Activated T-cell treated with anti-CD3 and anti-CD28 coated beads, Interleukin-2, amount 50 U/mL, for 72 hours (primary cell): ENCODE data around the gene DDR1. TPM values are rescaled to one million over a fixed set of nuclear protein-coding genes. Genes with fewer than 3 reads are reported as not detected.
A peak's percentile ranks its signal among the peaks of the same experiment; 100 is the strongest.

Experiments
- ATAC-seq, 2 donors: fragments of 150-1000 bp; cut with Tn5 transposase; replicated peaks in 1 of 2; 2 replicates each; pipeline ENCODE4 v1.10.0; 2021; ENCODE audit warnings: moderate library complexity in 2 of 2, mild to moderate bottlenecking in 1 of 2
- DNase-seq, 2 donors: peaks; one replicate each; pipeline ENCODE4 v3.0.0; 2021 to 2022; ENCODE audit warnings: mixed read lengths in 1 of 2
- H3K27ac Mint-ChIP-seq: one replicate; pipeline ENCODE4 v1.8.0; 2022; ENCODE audit warnings: mild to moderate bottlenecking, moderate library complexity, mixed read lengths
- H3K27me3 Mint-ChIP-seq: one replicate; pipeline ENCODE4 v1.8.0; 2022; ENCODE audit warnings: low read depth, mixed read lengths
- H3K36me3 Mint-ChIP-seq, 2 donors: one replicate each; pipeline ENCODE4 v1.8.0; 2022; ENCODE audit warnings: mixed read lengths in 2 of 2, mild to moderate bottlenecking in 1 of 2; ENCODE audit not compliant: insufficient read depth in 2 of 2
- H3K4me1 Mint-ChIP-seq: one replicate; pipeline ENCODE4 v1.8.0; 2022; ENCODE audit warnings: low read depth, mixed read lengths
- H3K4me3 Mint-ChIP-seq, 2 donors: one replicate each; pipeline ENCODE4 v1.8.0; 2022; ENCODE audit warnings: mild to moderate bottlenecking in 2 of 2, mixed read lengths in 2 of 2, moderate library complexity in 2 of 2
- H3K9me3 Mint-ChIP-seq, 2 donors: one replicate each; pipeline ENCODE4 v1.8.0; 2022; ENCODE audit warnings: mixed read lengths in 2 of 2
- total RNA-seq, 2 donors: library from RNA; stranded (reverse); gene quantifications; one replicate each; pipeline ENCODE4 v1.2.3, GENCODE V29; 2022

The DDR1 gene
- total RNA-seq, 2 donors from 2014 or later = 9.4 to 11.6 TPM

- Mint-ChIP-seq H3K9me3 (peaks cover 0 to 4% of the 10 kb centered on the region in 2 donors), H3K27ac (peak overlapping the region; percentile 27), H3K4me3 (peak overlapping the region; percentile 75 to 78), H3K27me3 (no peaks in the 10 kb centered on the region), H3K36me3 (peaks cover 2% of the 10 kb centered on the region in 2 donors), H3K4me1 (peaks cover 25% of the 10 kb centered on the region)
- DNase-seq (peak; percentile 75 to 79), ATAC-seq (peak; percentile 80 to 90)
These were observed 6.7 kb upstream of the DDR1 start for GRCh38 chr6:30877419-30878262.

GRCh38 chr6:30879684-30880427 lies 4.5 kb upstream of the DDR1 start:
- Mint-ChIP-seq H3K27ac (no peak overlapping the region), H3K36me3 (no peaks in the 10 kb centered on the region), H3K27me3 (no peaks in the 10 kb centered on the region), H3K4me3 (no peak overlapping the region), H3K4me1 (peaks cover 38% of the 10 kb centered on the region), H3K9me3 (peaks cover 0 to 1% of the 10 kb centered on the region in 2 donors)
- ATAC-seq (no peak), DNase-seq (no peak)

DNA sequence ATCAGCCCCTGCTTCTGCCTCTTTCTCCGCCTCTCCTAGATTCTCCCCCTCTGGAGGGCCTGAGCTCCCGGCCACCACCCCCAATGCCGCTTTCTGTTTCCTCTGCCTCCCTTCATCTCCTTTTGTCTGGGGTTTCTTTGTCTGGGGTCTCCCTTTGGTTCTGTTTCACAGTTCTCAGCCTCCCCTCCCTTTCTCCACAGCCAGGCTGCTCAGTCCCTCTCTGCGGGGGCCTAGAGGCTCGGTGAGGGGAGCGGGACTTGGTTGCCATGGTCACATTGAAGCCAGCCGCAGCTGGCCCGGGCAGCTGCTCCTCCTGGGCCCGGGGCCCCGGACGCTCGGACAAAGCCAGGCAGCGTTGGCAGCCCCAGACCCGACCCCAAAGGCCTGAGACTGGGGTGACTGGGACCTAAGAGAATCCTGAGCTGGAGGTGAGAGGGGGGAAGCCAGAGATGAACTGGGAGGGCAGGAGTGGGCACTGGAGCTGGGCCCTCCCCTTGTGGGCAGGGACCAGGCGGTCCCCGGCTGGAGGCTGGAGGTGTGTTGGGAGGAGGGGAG lies 3.5 kb upstream of the DDR1 start:
- ATAC-seq = no peak
- DNase-seq = no peak
- H3K4me3 Mint-ChIP-seq = no peak overlapping the region
- H3K4me1 Mint-ChIP-seq = peaks cover 47% of the 10 kb centered on the region
- no peaks in the 10 kb centered on the region for H3K36me3 Mint-ChIP-seq
- H3K27ac Mint-ChIP-seq = no peak overlapping the region
- H3K27me3 Mint-ChIP-seq = no peaks in the 10 kb centered on the region
- H3K9me3 Mint-ChIP-seq = no peaks in the 10 kb centered on the region

- Mint-ChIP-seq H3K9me3 (no peaks in the 10 kb centered on the region), H3K4me3 (no peak overlapping the region), H3K27me3 (no peaks in the 10 kb centered on the region), H3K27ac (no peak overlapping the region), H3K4me1 (peaks cover 50% of the 10 kb centered on the region), H3K36me3 (no peaks in the 10 kb centered on the region)
- no peak for DNase-seq
- no peak for ATAC-seq
These were observed 2.7 kb upstream of the DDR1 start for GRCh38 chr6:30881392-30882203.

DNA sequence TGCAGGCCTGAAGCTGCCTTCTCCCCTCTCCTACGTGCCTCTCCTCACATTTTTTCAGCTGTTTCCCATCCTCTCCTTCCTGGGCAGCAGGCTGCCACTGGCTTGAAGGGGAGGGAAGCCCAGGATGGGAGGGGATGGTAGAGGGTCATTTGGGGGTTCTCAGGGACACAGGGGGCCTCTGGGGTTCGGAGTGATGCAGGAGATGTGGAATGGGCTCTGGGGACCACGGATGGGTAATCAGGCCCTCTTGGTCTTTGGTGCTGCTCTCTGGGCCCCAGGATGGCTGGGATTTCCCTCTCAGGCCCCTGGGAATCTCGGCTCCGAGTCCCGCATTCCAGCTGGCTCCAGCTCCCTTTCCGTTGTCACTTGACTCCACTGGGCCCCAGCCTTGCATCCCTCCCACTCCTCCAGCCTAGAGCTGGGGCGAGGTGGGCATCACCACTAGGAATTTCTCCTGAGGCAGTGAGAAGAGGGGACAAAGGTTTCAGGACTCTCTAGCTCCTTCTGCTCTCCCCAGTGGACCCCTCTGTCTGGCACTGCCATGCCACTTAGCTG lies 2.0 kb upstream of the DDR1 start:
- DNase-seq = no peak
- Mint-ChIP-seq H3K36me3 (no peaks in the 10 kb centered on the region), H3K27me3 (no peaks in the 10 kb centered on the region), H3K9me3 (no peaks in the 10 kb centered on the region), H3K27ac (no peak overlapping the region), H3K4me1 (peaks cover 47% of the 10 kb centered on the region), H3K4me3 (no peak overlapping the region)
- ATAC-seq = no peak

DNA sequence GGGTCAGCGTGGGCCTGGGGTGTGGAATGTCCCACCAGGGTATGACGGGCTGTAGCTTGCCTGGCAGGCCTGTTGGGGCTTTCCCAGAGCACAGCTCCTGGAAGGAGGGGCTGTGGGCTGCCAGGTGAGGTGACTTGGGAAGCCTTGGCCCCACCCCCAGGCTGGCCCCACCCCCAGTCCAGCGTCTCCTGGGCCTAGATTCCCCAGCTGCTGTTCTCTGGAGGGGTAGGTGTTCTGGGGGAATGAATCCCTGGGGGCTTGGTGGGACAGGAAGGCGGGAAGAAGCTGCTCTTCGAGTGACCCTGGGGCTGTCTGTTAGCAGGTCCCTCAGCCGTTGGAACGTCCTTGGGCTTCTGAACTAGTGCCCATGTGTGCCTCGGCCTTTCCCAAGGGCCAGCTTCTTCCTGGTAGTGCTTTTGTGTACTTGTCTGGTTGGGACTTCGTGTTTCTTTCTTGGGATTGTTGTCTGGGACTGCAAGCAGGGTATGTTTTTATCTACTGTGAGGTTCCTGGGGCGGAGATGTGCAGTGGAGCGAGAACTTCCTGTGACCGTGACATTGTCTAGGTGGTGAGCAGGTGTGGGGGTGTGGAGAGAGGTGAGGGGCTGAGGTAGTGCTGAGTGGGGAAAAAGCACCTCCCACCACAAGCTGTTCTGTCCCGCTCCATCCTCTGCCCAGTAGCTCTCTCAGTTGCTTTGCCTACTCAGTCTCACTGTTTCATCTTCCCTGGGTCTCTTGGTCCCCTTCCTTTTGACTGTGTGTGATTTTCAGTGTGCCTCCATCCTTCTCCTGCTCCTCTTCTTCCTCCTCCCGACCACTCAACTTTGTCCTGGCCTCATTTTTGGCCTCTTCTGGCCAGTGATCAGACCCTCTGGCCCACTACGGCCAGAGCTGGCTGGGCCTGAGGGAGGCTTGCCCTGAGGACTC lies 1.3 kb upstream of the DDR1 start:
- Mint-ChIP-seq H3K4me1 (peaks cover 48% of the 10 kb centered on the region), H3K9me3 (no peaks in the 10 kb centered on the region), H3K27ac (no peak overlapping the region), H3K27me3 (no peaks in the 10 kb centered on the region), H3K4me3 (peak overlapping the region; percentile 62 to 79), H3K36me3 (no peaks in the 10 kb centered on the region)
- DNase-seq (no peak), ATAC-seq (no peak)

GRCh38 chr6:30884521-30885480 lies 482 bp downstream of the DDR1 start:
- ATAC-seq (peak; percentile 65 to 68), DNase-seq (peak; percentile 64 to 66)
- Mint-ChIP-seq H3K36me3 (no peaks in the 10 kb centered on the region), H3K4me3 (peak overlapping the region; percentile 67 to 84), H3K9me3 (no peaks in the 10 kb centered on the region), H3K27me3 (no peaks in the 10 kb centered on the region), H3K4me1 (peaks cover 47% of the 10 kb centered on the region), H3K27ac (no peak overlapping the region)

DNA sequence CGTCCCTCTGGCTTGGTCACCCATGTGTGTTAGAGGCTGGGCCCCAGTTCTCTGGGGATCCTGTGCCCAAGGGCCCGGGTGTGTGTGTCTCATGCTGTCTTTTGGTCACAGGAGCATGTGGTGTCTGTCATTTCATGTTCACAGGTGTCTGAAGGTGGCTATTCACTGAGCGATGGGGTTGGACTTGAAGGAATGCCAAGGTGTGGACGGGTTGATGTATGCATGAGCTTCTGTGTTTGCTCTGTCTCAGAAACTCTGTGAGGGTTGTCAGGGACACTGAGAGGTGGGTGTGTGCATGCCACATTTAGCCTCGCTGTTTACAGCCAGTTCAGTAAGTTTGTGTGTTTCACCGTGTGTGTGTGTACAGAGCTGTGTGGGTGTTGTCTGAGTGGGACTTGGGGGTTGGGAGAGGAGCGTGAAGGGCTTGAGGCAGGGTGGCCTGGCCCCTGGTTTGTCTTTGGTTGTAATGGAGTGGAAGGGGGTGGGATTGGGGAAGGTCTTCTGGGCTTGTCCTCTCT lies 1.2 kb downstream of the DDR1 start:
- Mint-ChIP-seq H3K36me3 (no peaks in the 10 kb centered on the region), H3K4me1 (peaks cover 47% of the 10 kb centered on the region), H3K27me3 (no peaks in the 10 kb centered on the region), H3K9me3 (no peaks in the 10 kb centered on the region), H3K27ac (no peak overlapping the region), H3K4me3 (peak overlapping the region; percentile 67 to 84)
- no peak for DNase-seq
- ATAC-seq = peak; percentile 4 to 14

GRCh38 chr6:30885999-30886896 lies 1.9 kb downstream of the DDR1 start:
- Mint-ChIP-seq H3K27ac (peak overlapping the region; percentile 9), H3K9me3 (no peaks in the 10 kb centered on the region), H3K4me1 (peaks cover 47% of the 10 kb centered on the region), H3K27me3 (no peaks in the 10 kb centered on the region), H3K36me3 (no peaks in the 10 kb centered on the region), H3K4me3 (peak overlapping the region; percentile 67 to 84)
- DNase-seq (peak in 1 of 2 donors; percentile 26), ATAC-seq (peak; percentile 32 to 43)

GRCh38 chr6:30886897-30887255 lies 2.6 kb downstream of the DDR1 start:
- H3K36me3 Mint-ChIP-seq = no peaks in the 10 kb centered on the region
- no peaks in the 10 kb centered on the region for H3K9me3 Mint-ChIP-seq
- H3K4me1 Mint-ChIP-seq = peaks cover 47% of the 10 kb centered on the region
- no peak overlapping the region for H3K27ac Mint-ChIP-seq
- no peak overlapping the region for H3K4me3 Mint-ChIP-seq
- ATAC-seq = no peak
- no peak for DNase-seq
- no peaks in the 10 kb centered on the region for H3K27me3 Mint-ChIP-seq
